ENCODE results near the gene SCARB2. TPM values are rescaled to one million over a fixed set of nuclear protein-coding genes. Genes with fewer than 3 reads are reported as not detected.

Gene SCARB2
- total RNA-seq, 4 donors from 2014 or later, result 87.6 to 107 (median 95.8) TPM

DNA sequence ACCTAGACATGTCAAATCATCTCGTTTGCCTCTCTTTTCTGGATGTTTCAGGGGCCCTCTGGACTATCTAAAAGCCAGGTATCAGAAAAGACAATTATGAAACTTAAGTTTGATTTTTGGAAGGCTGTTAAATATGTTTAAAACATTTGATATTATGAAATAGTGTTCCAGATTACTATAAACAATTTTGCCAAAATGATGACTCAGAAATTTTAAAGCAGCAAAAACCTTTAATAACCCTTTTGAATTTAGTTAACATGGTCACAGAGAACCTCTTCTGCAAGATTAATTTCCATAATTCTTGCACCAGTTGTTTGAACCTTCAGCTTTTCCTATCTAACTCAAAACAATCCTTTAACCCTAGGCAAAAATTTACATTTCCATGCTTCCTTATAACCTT lies 19.1 kb upstream of the SCARB2 start:
- DNase-seq (ENCODE audit: low spot score in 2 of 2), result no peak
- H3K36me3 ChIP-seq, result no peaks in the 10 kb centered on the region
- H3K27ac ChIP-seq, result peak overlapping the region; percentile 73
- TF ChIP-seq EP300 (IDR thresholded peaks at IDR 0.05), result no peak
- no peak for TF ChIP-seq POLR2AphosphoS5 (IDR thresholded peaks at IDR 0.05)
- no peak for TF ChIP-seq POLR2A (IDR thresholded peaks at IDR 0.05)
- TF ChIP-seq, protein P1, sequence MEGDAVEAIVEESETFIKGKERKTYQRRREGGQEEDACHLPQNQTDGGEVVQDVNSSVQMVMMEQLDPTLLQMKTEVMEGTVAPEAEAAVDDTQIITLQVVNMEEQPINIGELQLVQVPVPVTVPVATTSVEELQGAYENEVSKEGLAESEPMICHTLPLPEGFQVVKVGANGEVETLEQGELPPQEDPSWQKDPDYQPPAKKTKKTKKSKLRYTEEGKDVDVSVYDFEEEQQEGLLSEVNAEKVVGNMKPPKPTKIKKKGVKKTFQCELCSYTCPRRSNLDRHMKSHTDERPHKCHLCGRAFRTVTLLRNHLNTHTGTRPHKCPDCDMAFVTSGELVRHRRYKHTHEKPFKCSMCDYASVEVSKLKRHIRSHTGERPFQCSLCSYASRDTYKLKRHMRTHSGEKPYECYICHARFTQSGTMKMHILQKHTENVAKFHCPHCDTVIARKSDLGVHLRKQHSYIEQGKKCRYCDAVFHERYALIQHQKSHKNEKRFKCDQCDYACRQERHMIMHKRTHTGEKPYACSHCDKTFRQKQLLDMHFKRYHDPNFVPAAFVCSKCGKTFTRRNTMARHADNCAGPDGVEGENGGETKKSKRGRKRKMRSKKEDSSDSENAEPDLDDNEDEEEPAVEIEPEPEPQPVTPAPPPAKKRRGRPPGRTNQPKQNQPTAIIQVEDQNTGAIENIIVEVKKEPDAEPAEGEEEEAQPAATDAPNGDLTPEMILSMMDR (IDR thresholded peaks at IDR 0.05), result no peak
- no peaks in the 10 kb centered on the region for H3K9me3 ChIP-seq
- H3K4me1 ChIP-seq, result peaks cover 48% of the 10 kb centered on the region
- H3K4me3 ChIP-seq, result peak overlapping the region; percentile 34
- H3K27me3 ChIP-seq, result no peaks in the 10 kb centered on the region
- 43% methylated on average over 1 of the region's 1 CpG for WGBS

DNA sequence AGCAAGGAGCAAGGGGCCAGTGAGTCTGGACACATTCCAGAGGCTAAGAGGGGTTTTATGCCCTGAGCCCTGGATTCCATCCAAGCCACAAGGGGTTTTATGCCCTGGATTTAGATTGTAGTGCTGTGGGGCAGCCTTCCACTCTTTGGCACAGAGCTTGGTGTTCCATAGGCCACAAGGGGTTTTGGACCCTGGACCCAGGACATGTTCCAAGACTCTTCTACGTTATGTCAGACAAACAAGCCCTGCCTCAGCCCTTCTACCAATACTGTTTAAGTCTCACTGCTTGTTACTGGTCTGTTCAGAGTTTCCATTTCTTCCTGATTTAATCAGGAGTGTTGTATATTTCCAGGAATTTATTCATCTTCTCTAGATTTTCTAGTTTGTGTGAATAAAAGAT lies 12.8 kb upstream of the SCARB2 start:
- no peak overlapping the region for H3K27ac ChIP-seq
- TF ChIP-seq POLR2A (IDR thresholded peaks at IDR 0.05) (no peak), EP300 (IDR thresholded peaks at IDR 0.05) (no peak), POLR2AphosphoS5 (IDR thresholded peaks at IDR 0.05) (no peak)
- TF ChIP-seq, protein P1 (IDR thresholded peaks at IDR 0.05), result no peak
- H3K36me3 ChIP-seq, result no peaks in the 10 kb centered on the region
- H3K27me3 ChIP-seq, result no peaks in the 10 kb centered on the region
- peaks cover 5% of the 10 kb centered on the region for H3K4me1 ChIP-seq
- H3K4me3 ChIP-seq, result no peak overlapping the region
- WGBS, result 0% methylated on average over 1 of the region's 1 CpG
- H3K9me3 ChIP-seq, result no peaks in the 10 kb centered on the region
- no peak for DNase-seq (ENCODE audit: low spot score in 2 of 2)

DNA sequence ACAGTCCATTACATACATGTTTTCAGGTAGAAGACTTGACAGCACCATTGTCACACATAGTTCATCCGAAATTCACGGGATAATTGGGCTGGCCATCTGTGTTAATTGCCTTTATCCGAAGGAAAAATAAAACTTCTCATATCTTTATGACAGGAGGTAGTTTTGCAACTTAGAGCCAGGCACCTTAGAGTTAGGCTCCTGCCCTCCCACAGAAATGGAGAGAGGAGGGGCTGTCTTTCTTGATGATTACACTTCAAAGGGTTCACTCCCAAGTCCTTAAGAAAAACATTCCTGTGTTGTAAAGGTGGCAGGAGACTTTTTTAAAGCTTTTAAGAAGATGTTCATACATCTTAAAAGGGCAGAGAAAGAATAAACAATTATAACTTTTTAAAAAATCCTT lies 10.5 kb upstream of the SCARB2 start:
- 61% methylated on average over 3 of the region's 3 CpGs for WGBS
- Histone ChIP-seq H3K36me3 (no peaks in the 10 kb centered on the region), H3K4me3 (no peak overlapping the region), H3K27me3 (no peaks in the 10 kb centered on the region), H3K9me3 (no peaks in the 10 kb centered on the region), H3K27ac (no peak overlapping the region), H3K4me1 (peaks cover 7% of the 10 kb centered on the region)
- TF ChIP-seq, protein P1 (IDR thresholded peaks at IDR 0.05), result no peak
- TF ChIP-seq EP300 (IDR thresholded peaks at IDR 0.05) (no peak), POLR2A (IDR thresholded peaks at IDR 0.05) (no peak), POLR2AphosphoS5 (IDR thresholded peaks at IDR 0.05) (no peak)
- no peak for DNase-seq (ENCODE audit: low spot score in 2 of 2)

DNA sequence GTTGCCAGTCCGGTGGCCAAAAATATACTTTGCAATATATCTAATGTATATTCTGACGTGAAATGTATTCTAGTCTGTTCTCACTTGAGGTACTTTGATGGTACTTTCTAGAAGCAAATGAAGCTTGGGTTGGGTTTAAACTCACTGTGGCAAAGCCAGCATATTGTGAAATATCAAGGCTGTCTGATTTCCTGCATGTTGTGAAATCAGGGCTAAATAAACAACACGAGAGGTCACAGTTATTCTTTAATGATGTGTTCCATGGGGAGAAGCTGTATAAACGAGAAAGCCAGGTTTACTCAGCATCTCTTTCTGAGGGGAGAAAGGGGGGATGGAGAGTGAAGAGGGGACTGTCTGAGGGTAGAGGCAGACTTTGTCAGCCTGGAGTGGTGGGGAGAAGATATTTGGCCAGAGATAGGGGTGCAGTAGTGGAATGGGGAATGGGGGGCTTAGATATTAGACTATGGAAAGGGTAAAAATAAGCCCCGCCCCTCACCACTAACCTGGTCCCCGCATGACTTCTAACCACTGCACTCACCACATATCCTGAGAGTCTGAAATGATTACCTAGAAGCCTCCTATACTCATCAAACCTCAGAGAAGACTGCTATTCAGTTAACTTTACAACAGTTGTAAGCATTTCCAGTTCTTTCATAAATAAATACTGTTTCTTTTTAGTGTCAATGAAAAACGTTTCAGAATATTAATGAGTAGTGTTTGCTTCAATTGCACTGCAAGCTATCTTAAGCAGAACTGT lies 5.9 kb upstream of the SCARB2 start:
- Histone ChIP-seq H3K27ac (no peak overlapping the region), H3K9me3 (no peaks in the 10 kb centered on the region), H3K27me3 (no peaks in the 10 kb centered on the region), H3K36me3 (no peaks in the 10 kb centered on the region), H3K4me1 (peaks cover 40% of the 10 kb centered on the region), H3K4me3 (no peak overlapping the region)
- no peak for DNase-seq (ENCODE audit: low spot score in 2 of 2)
- WGBS, result 42% methylated on average over 7 of the region's 7 CpGs
- TF ChIP-seq POLR2A (IDR thresholded peaks at IDR 0.05) (no peak), POLR2AphosphoS5 (IDR thresholded peaks at IDR 0.05) (peak in 2 of 3 donors; percentile 13 to 73), EP300 (IDR thresholded peaks at IDR 0.05) (no peak)
- TF ChIP-seq, protein P1 (IDR thresholded peaks at IDR 0.05), result no peak

DNA sequence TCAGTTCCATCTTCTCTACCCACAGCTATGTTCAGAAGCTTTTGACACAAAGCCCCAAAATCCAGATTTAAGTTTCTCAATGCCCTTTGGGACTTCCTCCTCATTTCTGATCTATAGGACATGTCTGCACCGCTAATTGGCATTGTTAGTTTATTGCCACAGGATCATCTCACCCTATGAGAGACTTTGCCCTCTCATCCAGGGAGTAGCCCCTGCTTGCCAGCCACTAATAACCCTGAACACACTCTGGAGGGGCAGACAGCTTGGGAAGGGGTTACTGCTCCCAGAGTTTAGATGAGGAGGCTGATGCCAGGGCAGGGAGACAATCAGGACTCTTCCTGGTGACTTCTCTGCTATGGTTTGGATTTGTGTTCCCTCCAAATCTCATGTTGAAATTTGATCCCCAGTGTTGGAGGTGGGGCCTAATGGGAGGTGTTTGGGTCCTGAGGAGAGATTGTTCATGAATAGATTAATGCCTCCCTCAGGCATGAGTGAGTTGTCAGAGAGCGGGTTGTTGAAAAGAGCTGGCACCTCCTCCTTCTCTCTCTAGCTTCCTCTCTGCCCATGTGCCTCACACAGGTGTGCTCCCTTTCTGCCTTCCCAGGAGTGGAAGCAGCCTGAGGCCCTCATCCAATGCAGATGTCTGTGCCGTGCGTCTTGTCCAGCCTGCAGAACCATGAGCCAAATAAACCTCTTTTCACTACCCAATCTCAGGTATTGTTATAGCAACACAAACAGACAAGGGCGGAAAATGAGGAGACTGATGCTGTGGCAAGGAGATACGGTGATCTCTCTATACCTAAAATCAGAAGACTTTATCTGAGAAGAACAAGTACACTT lies 3.6 kb upstream of the SCARB2 start:
- Histone ChIP-seq H3K36me3 (no peaks in the 10 kb centered on the region), H3K9me3 (no peaks in the 10 kb centered on the region), H3K27me3 (no peaks in the 10 kb centered on the region), H3K4me1 (peaks cover 51% of the 10 kb centered on the region), H3K27ac (no peak overlapping the region), H3K4me3 (no peak overlapping the region)
- TF ChIP-seq POLR2AphosphoS5 (IDR thresholded peaks at IDR 0.05) (no peak), POLR2A (IDR thresholded peaks at IDR 0.05) (no peak), EP300 (IDR thresholded peaks at IDR 0.05) (no peak)
- TF ChIP-seq, protein P1 (IDR thresholded peaks at IDR 0.05), result no peak
- no peak for DNase-seq (ENCODE audit: low spot score in 2 of 2)
- 68% methylated on average over 6 of the region's 6 CpGs for WGBS

Data from suprapubic skin (tissue), 4 donors.